ENCODE measurements around the gene ADIPOR2. TPM values are rescaled to one million over a fixed set of nuclear protein-coding genes. Genes with fewer than 3 reads are reported as not detected.

ADIPOR2 gene
- total RNA-seq, 1 experiment from 2014 or later: 45.3 TPM

GRCh38 chr12:1811281-1811947, 120.5 kb downstream of the ADIPOR2 start:
- Histone ChIP-seq H4K5ac (ENCODE audit: insufficient read length, low read depth, low read length) (no peak overlapping the region), H2BK20ac (ENCODE audit: low read depth, low read length, poor library complexity, severe bottlenecking) (no peak overlapping the region), H3T11ph (ENCODE audit: low read length) (no peak overlapping the region), H3K27ac (ENCODE audit: insufficient read length, low read depth, low read length) (no peak overlapping the region), H3K79me2 (ENCODE audit: insufficient read depth, low read length) (no peaks in the 10 kb centered on the region), H4K91ac (ENCODE audit: insufficient read length, low read depth, low read length) (no peak overlapping the region), H3K9ac (ENCODE audit: extremely low read depth, insufficient read length, low read length) (no peak overlapping the region), H2AFZ (ENCODE audit: low read length) (no peak overlapping the region), H3K27me3 (ENCODE audit: insufficient read depth, low read length) (no peaks in the 10 kb centered on the region), H2AK5ac (ENCODE audit: insufficient read length, low read length) (no peak overlapping the region), H3K9me3 (ENCODE audit: control insufficient read depth, low read depth, low read length) (no peaks in the 10 kb centered on the region), H3K18ac (ENCODE audit: insufficient read length, low read depth, low read length) (no peak overlapping the region), H2BK15ac (ENCODE audit: low read depth, low read length) (no peak overlapping the region), H3K4me2 (ENCODE audit: insufficient read depth, insufficient read length, low read length) (no peak overlapping the region), H4K8ac (replicated peaks; ENCODE audit: insufficient read length, low read depth, low read length) (no peak overlapping the region), H2BK5ac (ENCODE audit: insufficient read length, low read length) (no peak overlapping the region), H3K56ac (ENCODE audit: insufficient read length, low read depth, low read length) (no peak overlapping the region), H2BK120ac (ENCODE audit: low read depth, low read length, poor library complexity, severe bottlenecking) (no peak overlapping the region), H3K23me2 (ENCODE audit: insufficient read length, low read depth, low read length, poor library complexity, severe bottlenecking) (no peaks in the 10 kb centered on the region), H3K14ac (ENCODE audit: insufficient read depth, low read length) (no peak overlapping the region; the same call in 1 of the 2 replicates), H3K4me1 (ENCODE audit: insufficient read depth, low read length) (no peaks in the 10 kb centered on the region), H3K23ac (ENCODE audit: insufficient read length, low read depth, low read length) (no peak overlapping the region), H3K79me1 (ENCODE audit: insufficient read depth, low read depth, low read length, poor library complexity, severe bottlenecking) (no peaks in the 10 kb centered on the region), H3K4ac (ENCODE audit: low read depth, low read length) (no peak overlapping the region), H2BK12ac (ENCODE audit: insufficient read length, low read depth, low read length) (no peak overlapping the region), H4K20me1 (ENCODE audit: control insufficient read depth, insufficient read depth, insufficient read length) (no peaks in the 10 kb centered on the region)
- peaks cover 7% of the 10 kb centered on the region for H3K27me3 Mint-ChIP-seq (ENCODE audit: low read depth)
- H3K4me1 Mint-ChIP-seq: peaks cover 0 to 4% of the 10 kb centered on the region in 2 experiments; a peak in 1 of 4 replicates
- DNase-seq: no peak
- peaks cover 0 to under 1% (median 0%) of the 10 kb centered on the region in 3 experiments; a peak in 1 of 7 replicates for H3K36me3 Mint-ChIP-seq (ENCODE audit: insufficient read depth in 1 of 3, low read depth in 3 of 3)
- H3K27ac Mint-ChIP-seq: peak overlapping the region in 1 of 3 experiments; percentile 34; a peak in 1 of 7 replicates
- no peak for TF ChIP-seq CTCF (conservative IDR thresholded peaks at IDR 0.05)
- no peak overlapping the region for H3K4me3 Mint-ChIP-seq
- H3K9me3 Mint-ChIP-seq: no peaks in the 10 kb centered on the region
- WGBS (ENCODE audit: extremely low coverage, insufficient read length, low lambda C conversion rate): no CpG with 5 or more reads among the region's 27 CpGs
